ENCODE data around the gene ZC3H7B. TPM values are rescaled to one million over a fixed set of nuclear protein-coding genes. Genes with fewer than 3 reads are reported as not detected.

Gene ZC3H7B
- total RNA-seq, 1 donor from 2014 or later: 58.2 TPM

GRCh38 chr22:41302021-41302767, 869 bp downstream of the ZC3H7B start:
- intact Hi-C loops (cut with micrococcal nuclease): loop anchor here (2.0 to 5.0 kb wide), 2 partner anchors 97 to 210 kb away; partner anchors contain the start of genes EP300 and L3MBTL2
- Mint-ChIP-seq H3K27me3 (no peaks in the 10 kb centered on the region), H3K27ac (peak overlapping the region; percentile 77), H3K4me1 (peaks cover 31% of the 10 kb centered on the region), H3K4me3 (peak overlapping the region; percentile 82), H3K9me3 (no peaks in the 10 kb centered on the region), H3K36me3 (ENCODE audit: low read depth) (peaks cover 18% of the 10 kb centered on the region)
- DNase-seq (peak; percentile 26), ATAC-seq (ENCODE audit: low read depth) (no peak)
- ChIA-PET CTCF (interaction anchor here (1.1 to 1.6 kb wide), 5 partner anchors 14 to 350 kb away, joined by 3 to 14 read pairs (median 7); partner anchors contain the start of gene RANGAP1), POLR2A (interaction anchor here (0.9 to 4.4 kb wide), 13 partner anchors 9 to 446 kb away, joined by 3 to 101 read pairs (median 5); partner anchors contain the start of genes EP300, POLR3H, RANGAP1 and ST13)
- no peak for TF ChIP-seq CTCF (IDR thresholded peaks at IDR 0.05)

- TF ChIP-seq CTCF (IDR thresholded peaks at IDR 0.05): no peak
- CTCF ChIA-PET: no interaction called here
- ATAC-seq (ENCODE audit: low read depth) (no peak), DNase-seq (no peak)
- Mint-ChIP-seq H3K4me1 (peaks cover 36% of the 10 kb centered on the region), H3K27me3 (no peaks in the 10 kb centered on the region), H3K4me3 (peak overlapping the region; percentile 82), H3K36me3 (ENCODE audit: low read depth) (peaks cover 24% of the 10 kb centered on the region), H3K9me3 (no peaks in the 10 kb centered on the region), H3K27ac (peak overlapping the region; percentile 77)
- POLR2A ChIA-PET: interaction anchor here (0.6 to 4.4 kb wide), 8 partner anchors 15 to 447 kb away, joined by 3 to 101 read pairs (median 6); partner anchors contain the start of genes EP300, RANGAP1, ST13 and TEF
- intact Hi-C loops (cut with micrococcal nuclease): loop anchor here (2.0 to 5.0 kb wide), 2 partner anchors 98 to 211 kb away; partner anchors contain the start of genes EP300 and L3MBTL2
Measured at GRCh38 chr22:41302811-41303210, 1.5 kb downstream of the ZC3H7B start.

- no peaks in the 10 kb centered on the region for H3K27me3 Mint-ChIP-seq
- ChIA-PET CTCF (no interaction called here), POLR2A (interaction anchor here (0.6 kb wide), 1 partner anchor 12 kb away, joined by 5 read pairs; no protein-coding TSS in a partner anchor)
- ATAC-seq (ENCODE audit: low read depth) (no peak), DNase-seq (no peak)
- no peak overlapping the region for H3K27ac Mint-ChIP-seq
- peaks cover 34% of the 10 kb centered on the region for H3K36me3 Mint-ChIP-seq (ENCODE audit: low read depth)
- no peak for TF ChIP-seq CTCF (IDR thresholded peaks at IDR 0.05)
- H3K9me3 Mint-ChIP-seq: no peaks in the 10 kb centered on the region
- H3K4me3 Mint-ChIP-seq: no peak overlapping the region
- intact Hi-C loops (cut with micrococcal nuclease): no loop called here
- H3K4me1 Mint-ChIP-seq: peaks cover 34% of the 10 kb centered on the region
Measured at GRCh38 chr22:41305646-41306045, 4.3 kb downstream of the ZC3H7B start.

- no peak for TF ChIP-seq CTCF (IDR thresholded peaks at IDR 0.05)
- H3K27ac Mint-ChIP-seq: no peak overlapping the region
- peaks cover 31% of the 10 kb centered on the region for H3K4me1 Mint-ChIP-seq
- peaks cover 42% of the 10 kb centered on the region for H3K36me3 Mint-ChIP-seq (ENCODE audit: low read depth)
- no peaks in the 10 kb centered on the region for H3K27me3 Mint-ChIP-seq
- DNase-seq (no peak), ATAC-seq (ENCODE audit: low read depth) (no peak)
- H3K9me3 Mint-ChIP-seq: no peaks in the 10 kb centered on the region
- H3K4me3 Mint-ChIP-seq: no peak overlapping the region
- ChIA-PET CTCF (no interaction called here), POLR2A (interaction anchor here (0.7 kb wide), 1 partner anchor 1306 kb away, joined by 7 read pairs; no protein-coding TSS in a partner anchor)
- intact Hi-C loops (cut with micrococcal nuclease): no loop called here
Measured at GRCh38 chr22:41308054-41308453, 6.7 kb downstream of the ZC3H7B start.

- no peak for TF ChIP-seq CTCF (IDR thresholded peaks at IDR 0.05)
- DNase-seq (no peak), ATAC-seq (ENCODE audit: low read depth) (no peak)
- intact Hi-C loops (cut with micrococcal nuclease): no loop called here
- Mint-ChIP-seq H3K4me1 (peaks cover 26% of the 10 kb centered on the region), H3K27me3 (no peaks in the 10 kb centered on the region), H3K27ac (no peak overlapping the region), H3K4me3 (no peak overlapping the region), H3K36me3 (ENCODE audit: low read depth) (peaks cover 40% of the 10 kb centered on the region), H3K9me3 (no peaks in the 10 kb centered on the region)
- CTCF ChIA-PET: no interaction called here
- POLR2A ChIA-PET: interaction anchor here (0.7 kb wide), 1 partner anchor 1305 kb away, joined by 7 read pairs; no protein-coding TSS in a partner anchor
Measured at GRCh38 chr22:41308544-41308947, 7.2 kb downstream of the ZC3H7B start.
